ENCODE measurements around the gene DLGAP1. TPM values are rescaled to one million over a fixed set of nuclear protein-coding genes. Genes with fewer than 3 reads are reported as not detected.

The DLGAP1 gene
- total RNA-seq, 1 experiment from 2014 or later = 0.39 TPM

- Histone ChIP-seq H3K27ac (ENCODE audit: low read depth, low read length) (no peak overlapping the region), H4K20me1 (ENCODE audit: insufficient read depth) (no peaks in the 10 kb centered on the region), H3K79me2 (ENCODE audit: insufficient read depth, low read length) (no peaks in the 10 kb centered on the region), H3K36me3 (ENCODE audit: control insufficient read depth in 1 of 2, insufficient read depth in 2 of 2, low read length in 2 of 2) (no peaks in the 10 kb centered on the region), H3K9me2 (ENCODE audit: insufficient read depth) (no peaks in the 10 kb centered on the region), H3K9ac (ENCODE audit: low read length) (no peak overlapping the region), H2AFZ (ENCODE audit: low read depth, low read length, poor library complexity, severe bottlenecking) (no peak overlapping the region), H3K9me3 (ENCODE audit: control insufficient read depth in 1 of 2, insufficient read depth in 1 of 2, low read depth in 1 of 2, low read length in 2 of 2) (no peaks in the 10 kb centered on the region), H3K27me3 (ENCODE audit: insufficient read depth, low read length) (peaks cover 6% of the 10 kb centered on the region; the same call in 1 of the 2 replicates), H3K4me1 (ENCODE audit: control insufficient read depth in 1 of 2, insufficient read depth in 2 of 2, low read length in 2 of 2) (no peaks in the 10 kb centered on the region), H3K4me3 (replicated peaks in 1 of 2; ENCODE audit: low read depth in 1 of 2, low read length in 2 of 2) (no peak overlapping the region), H3K4me2 (ENCODE audit: low read length) (no peak overlapping the region)
- TF ChIP-seq YY1 (IDR thresholded peaks at IDR 0.05; ENCODE audit: extremely low read depth, insufficient replicate concordance, low read depth, low read length) = no peak
- TF ChIP-seq ELF1 (IDR thresholded peaks at IDR 0.05; ENCODE audit: borderline replicate concordance, low read depth) = no peak
- TF ChIP-seq JUND (IDR thresholded peaks at IDR 0.05) = no peak
- TF ChIP-seq ZNF274 (IDR thresholded peaks at IDR 0.05; ENCODE audit: low read depth, low read length) = no peak
- no peak for TF ChIP-seq POLR2A (IDR thresholded peaks at IDR 0.05; ENCODE audit: borderline replicate concordance, extremely low read depth, insufficient read depth, insufficient read length)
- TF ChIP-seq EGR1 (IDR thresholded peaks at IDR 0.05; ENCODE audit: low read depth) = no peak
- TF ChIP-seq ZBTB33 (IDR thresholded peaks at IDR 0.05; ENCODE audit: extremely low read depth, insufficient replicate concordance, low read length) = no peak
- TF ChIP-seq RAD21 (IDR thresholded peaks at IDR 0.05; ENCODE audit: low read depth) = no peak
- TF ChIP-seq EZH2phosphoT487 (IDR thresholded peaks at IDR 0.05; ENCODE audit: borderline replicate concordance) = no peak
- no peak for TF ChIP-seq POLR2AphosphoS5 (IDR thresholded peaks at IDR 0.05; ENCODE audit: low read depth, low read length)
- TF ChIP-seq MAX (IDR thresholded peaks at IDR 0.05) = no peak
- TF ChIP-seq SRF (IDR thresholded peaks at IDR 0.05; ENCODE audit: low read depth) = no peak
- TF ChIP-seq CEBPB (IDR thresholded peaks at IDR 0.05; ENCODE audit: low read depth) = no peak
- TF ChIP-seq ATF3 (IDR thresholded peaks at IDR 0.05) = no peak
- TF ChIP-seq FOSL1 (IDR thresholded peaks at IDR 0.05; ENCODE audit: low read depth) = no peak
- TF ChIP-seq CBX3 (IDR thresholded peaks at IDR 0.05; ENCODE audit: low read depth) = no peak
- no peak for TF ChIP-seq TCF7L2 (IDR thresholded peaks at IDR 0.05; ENCODE audit: borderline replicate concordance, extremely low read depth, insufficient read depth, insufficient read length)
- no peak for TF ChIP-seq SP1 (IDR thresholded peaks at IDR 0.05; ENCODE audit: low read depth)
- ATAC-seq = no peak
- intact Hi-C loops (cut with micrococcal nuclease) = no loop called here
- ChIA-PET CTCF (no interaction called here), POLR2A (no interaction called here), RAD21 (ENCODE audit: low non-redundant PET in 1 of 2, low total read pairs in 2 of 2, uncharacterized antibody in 2 of 2, unreplicated experiment in 2 of 2) (no interaction called here)
- BruUV-seq (replicated peaks) = no TSS peak
- DNase-seq (ENCODE audit: low read depth, low spot score) = no peak
These were observed 645.9 kb downstream of the DLGAP1 start for GRCh38 chr18:3808985-3809780.

Measured in HCT116 (cell line).